Prostate gland (tissue), 2 donors: ENCODE data around the gene DUSP15.

ENCODE experiments used
- CTCF ChIP-seq, 4 experiments: fragments of 200-600 bp in 2 of 4; fragments of 450-650 bp in 2 of 4; sonication (generic) in 2 of 4; IDR thresholded peaks; 1 replicate in 3 of 4; 2 replicates in 1 of 4; pipeline ENCODE4 v1.5.1; 2016 to 2019; ENCODE audit warnings: antibody characterized with exemption in 4 of 4, mild to moderate bottlenecking in 2 of 4, moderate library complexity in 2 of 4
- POLR2A ChIP-seq: fragments of 450-650 bp; IDR thresholded peaks from one replicate; pipeline ENCODE4 v1.6.1; 2016; ENCODE audit warnings: antibody characterized with exemption, mild to moderate bottlenecking
- POLR2AphosphoS5 ChIP-seq: sonication (generic); formaldehyde crosslinking; IDR thresholded peaks from one replicate; pipeline ENCODE4 v1.6.1; 2017; ENCODE audit warnings: antibody characterized with exemption

GRCh38 chr20:31839782-31840487, 30.4 kb downstream of the DUSP15 start:
- TF ChIP-seq CTCF (IDR thresholded peaks at IDR 0.05) (no peak), POLR2A (no peak), POLR2AphosphoS5 (no peak)
